Retinal pigment epithelial cell (primary cell): ENCODE results near the gene SYCP2L.

Experiments used
- DNase-seq: peaks from one replicate; pipeline ENCODE4 v3.0.0-alpha.2; 2010; ENCODE audit warnings: low read depth
- H3K4me3 ChIP-seq: 2 replicates; pipeline ENCODE4 v1.5.1; 2011; ENCODE audit warnings: mild to moderate bottlenecking, low read length, control low read depth, moderate library complexity
- TF ChIP-seq, protein P1 (sequence below): conservative IDR thresholded peaks from 2 replicates; pipeline ENCODE4 v1.5.1; 2011; ENCODE audit warnings: low read depth, low read length, control low read depth, inconsistent platforms

Gene SYCP2L

DNA sequence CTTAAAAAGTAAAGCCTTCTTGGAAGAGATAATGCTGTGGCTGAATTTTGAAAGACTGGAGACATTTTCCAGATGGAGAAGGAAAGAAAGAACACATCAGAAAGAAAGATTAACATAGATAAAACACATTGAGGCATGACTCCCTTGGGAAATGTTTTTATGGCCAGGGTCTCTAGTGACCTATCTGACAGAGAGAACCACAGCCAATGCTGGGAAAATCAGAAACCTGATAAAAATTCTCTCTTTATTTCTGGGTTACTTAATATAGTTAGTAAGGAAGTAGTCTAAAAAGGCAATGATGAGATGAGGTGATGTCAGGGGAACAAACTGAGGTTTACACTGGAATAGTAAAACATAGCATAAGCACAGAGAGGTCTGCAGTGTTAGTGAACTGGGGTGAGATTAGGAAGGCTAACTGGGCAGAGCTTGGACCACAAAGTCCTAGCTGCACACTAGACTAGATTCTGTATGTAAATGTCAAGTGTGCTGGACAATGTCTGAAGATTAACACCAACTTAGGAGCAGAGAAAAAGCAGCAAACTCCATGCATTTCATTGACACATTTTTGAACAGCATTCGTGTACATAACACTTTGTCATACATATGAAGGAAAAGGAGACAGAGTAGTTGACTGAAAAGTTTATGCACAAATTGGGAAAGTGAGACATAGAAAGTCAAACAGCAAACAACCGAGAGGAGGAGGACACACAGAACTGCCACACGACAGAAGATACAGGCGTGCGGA lies 126.3 kb downstream of the SYCP2L start:
- H3K4me3 ChIP-seq, result no peak overlapping the region
- TF ChIP-seq, protein P1, sequence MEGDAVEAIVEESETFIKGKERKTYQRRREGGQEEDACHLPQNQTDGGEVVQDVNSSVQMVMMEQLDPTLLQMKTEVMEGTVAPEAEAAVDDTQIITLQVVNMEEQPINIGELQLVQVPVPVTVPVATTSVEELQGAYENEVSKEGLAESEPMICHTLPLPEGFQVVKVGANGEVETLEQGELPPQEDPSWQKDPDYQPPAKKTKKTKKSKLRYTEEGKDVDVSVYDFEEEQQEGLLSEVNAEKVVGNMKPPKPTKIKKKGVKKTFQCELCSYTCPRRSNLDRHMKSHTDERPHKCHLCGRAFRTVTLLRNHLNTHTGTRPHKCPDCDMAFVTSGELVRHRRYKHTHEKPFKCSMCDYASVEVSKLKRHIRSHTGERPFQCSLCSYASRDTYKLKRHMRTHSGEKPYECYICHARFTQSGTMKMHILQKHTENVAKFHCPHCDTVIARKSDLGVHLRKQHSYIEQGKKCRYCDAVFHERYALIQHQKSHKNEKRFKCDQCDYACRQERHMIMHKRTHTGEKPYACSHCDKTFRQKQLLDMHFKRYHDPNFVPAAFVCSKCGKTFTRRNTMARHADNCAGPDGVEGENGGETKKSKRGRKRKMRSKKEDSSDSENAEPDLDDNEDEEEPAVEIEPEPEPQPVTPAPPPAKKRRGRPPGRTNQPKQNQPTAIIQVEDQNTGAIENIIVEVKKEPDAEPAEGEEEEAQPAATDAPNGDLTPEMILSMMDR, result no peak
- DNase-seq, result no peak

DNA sequence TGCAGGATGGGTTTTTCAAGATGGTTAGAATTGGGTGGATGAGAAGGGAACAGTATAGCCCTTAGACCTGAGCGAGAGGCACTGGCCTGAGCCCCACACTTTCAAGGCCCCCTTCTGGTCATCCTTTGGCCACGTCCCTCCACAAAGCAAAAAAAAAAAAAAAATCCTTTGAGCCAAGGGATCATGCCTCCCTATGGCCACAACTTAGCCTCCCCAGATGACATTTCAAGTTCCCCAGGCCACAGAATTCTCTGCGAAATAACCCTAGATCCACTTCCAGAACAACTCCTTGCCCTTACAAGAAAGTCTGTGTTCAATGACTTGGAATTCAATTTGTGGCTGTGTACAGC lies 126.8 kb downstream of the SYCP2L start:
- TF ChIP-seq, protein P1, result no peak

DNA sequence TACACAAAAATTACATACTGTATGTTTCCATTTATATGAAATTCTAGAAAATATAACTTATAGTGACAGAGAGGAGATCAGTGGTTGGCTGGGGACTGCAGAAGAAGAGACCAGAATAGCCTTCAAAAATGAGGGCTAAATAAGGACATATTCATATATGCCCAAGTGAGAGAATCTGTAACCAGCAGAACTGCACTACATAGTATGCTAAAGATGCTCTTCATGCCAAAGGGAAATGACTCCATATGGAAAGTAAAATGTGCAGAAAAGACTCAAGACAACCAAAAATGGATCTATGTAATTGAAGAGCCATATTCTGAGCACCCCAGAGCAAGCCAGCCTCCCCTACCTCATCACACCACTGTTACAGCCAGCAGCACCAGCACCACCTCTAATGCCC lies 128.2 kb downstream of the SYCP2L start:
- DNase-seq, result no peak
- TF ChIP-seq, protein P1, result no peak
- H3K4me3 ChIP-seq, result no peak overlapping the region

More for the DNA sequence above, 126.8 kb downstream of the SYCP2L start:
- DNase-seq, result no peak
- no peak overlapping the region for H3K4me3 ChIP-seq

DNA sequence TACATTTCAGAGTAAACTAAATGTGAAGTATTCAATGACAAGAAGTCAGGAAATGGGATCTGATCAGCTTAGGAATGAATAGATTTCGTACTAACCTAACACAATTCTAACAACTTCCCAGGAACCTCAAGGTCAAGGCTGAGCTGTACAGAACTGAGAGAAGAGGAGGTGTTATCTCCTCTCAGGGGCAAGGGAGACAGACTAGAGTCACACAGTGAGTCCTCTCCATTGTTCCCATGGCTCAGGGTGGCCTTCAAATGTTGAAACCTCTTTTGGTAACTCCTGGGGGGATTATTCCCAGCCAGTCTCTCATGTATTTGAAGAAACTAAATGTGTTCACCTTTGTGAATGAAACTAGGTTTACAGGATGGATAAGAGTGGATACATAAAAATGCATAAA lies 129.6 kb downstream of the SYCP2L start:
- DNase-seq, result no peak
- TF ChIP-seq, protein P1, result no peak
- H3K4me3 ChIP-seq, result no peak overlapping the region

DNA sequence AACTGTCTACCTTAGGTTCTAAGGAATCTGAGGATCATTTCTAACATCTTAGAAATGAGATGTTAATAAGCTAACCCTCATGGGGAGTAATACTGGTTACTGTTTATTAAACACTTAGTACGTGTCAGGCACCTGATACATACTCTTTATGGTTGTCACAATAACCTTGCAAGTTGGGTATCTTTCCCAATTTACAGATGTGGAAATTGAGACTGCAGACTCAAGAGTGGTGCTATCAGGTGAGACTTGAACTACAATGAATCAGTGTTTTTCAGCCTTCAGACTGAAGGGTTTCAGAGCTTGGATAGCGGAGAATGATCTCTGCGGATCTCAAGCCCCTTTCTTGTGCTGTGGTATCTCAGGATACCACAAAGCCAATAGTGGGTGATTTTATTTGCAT lies 130.2 kb downstream of the SYCP2L start:
- no peak for DNase-seq
- TF ChIP-seq, protein P1, result no peak

DNA sequence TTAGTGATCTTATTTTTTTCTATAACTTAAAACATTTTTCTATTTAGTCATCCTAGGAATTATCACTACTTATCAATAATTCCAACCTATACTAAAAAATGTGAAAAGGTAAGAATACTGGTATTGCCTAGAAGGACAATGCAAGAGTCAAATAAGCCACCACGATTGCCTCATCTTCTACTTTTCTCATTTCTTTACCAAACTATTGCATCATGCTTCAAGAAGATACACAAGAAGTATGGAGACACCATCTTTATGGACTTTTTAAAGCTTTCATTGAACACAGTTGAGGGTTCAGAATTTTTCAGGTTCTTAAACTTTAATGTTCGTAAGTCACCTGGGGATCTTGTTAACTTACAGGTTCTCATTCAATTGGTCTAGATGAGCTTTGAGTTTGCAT lies 131.4 kb downstream of the SYCP2L start:
- TF ChIP-seq, protein P1, result no peak
- no peak for DNase-seq
- no peak overlapping the region for H3K4me3 ChIP-seq

More for the DNA sequence above, 130.2 kb downstream of the SYCP2L start:
- no peak overlapping the region for H3K4me3 ChIP-seq

DNA sequence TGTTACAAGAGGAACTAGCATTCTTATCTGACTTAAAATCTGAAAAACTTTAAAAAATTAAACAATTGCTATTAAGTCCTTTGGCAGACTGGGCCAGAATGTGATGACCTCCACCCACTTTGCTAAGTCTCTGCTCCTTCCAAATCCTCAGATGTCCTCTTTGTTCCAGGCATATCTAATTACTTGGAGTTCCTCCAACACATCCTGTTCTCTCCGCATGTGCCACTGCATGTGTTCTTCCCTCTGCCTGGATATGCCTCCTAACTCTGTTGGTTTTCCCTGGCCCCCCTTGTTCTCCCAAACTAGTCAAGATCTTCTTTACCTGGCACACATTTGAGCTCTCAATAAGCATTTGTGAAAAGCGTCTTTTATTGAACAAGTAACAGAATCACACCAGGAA lies 134.2 kb downstream of the SYCP2L start:
- DNase-seq, result no peak
- no peak overlapping the region for H3K4me3 ChIP-seq
- TF ChIP-seq, protein P1, result no peak
